ENCODE results near the gene KITLG.
"Not testable (repeated sequence)": the region's sequence is repeated elsewhere in the genome, so short reads cannot be mapped to it uniquely, and the experiment has no call there.

The KITLG gene

DNA sequence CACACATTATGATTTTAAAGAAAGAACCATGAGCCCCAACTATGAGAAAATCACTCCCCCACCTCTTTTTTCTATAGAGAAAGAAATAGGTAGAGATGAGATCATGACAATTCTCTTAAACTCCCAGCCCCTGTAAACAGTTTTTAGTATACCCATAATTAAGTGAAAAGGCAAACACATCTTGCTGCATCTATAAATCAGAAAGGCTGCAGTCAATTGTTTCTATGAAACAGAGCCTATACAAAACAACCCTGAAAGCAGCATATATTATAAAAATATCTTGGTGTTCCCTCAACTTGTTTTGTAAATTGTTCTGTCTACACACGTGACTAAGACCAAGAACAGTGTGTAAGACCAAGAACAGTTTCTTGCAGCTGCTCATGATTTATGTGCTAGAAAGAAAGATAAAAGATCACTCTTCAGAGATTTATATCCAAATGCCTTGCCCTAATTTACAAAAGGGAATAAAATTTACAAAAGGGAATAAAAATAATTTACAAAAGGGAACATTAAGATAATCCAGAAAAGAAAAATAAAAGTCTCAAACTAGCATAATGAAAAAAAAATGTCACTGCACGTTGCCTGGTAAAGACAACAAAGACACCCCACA lies 4.8 kb downstream of the KITLG start:
- no peak for FAIRE-seq

DNA sequence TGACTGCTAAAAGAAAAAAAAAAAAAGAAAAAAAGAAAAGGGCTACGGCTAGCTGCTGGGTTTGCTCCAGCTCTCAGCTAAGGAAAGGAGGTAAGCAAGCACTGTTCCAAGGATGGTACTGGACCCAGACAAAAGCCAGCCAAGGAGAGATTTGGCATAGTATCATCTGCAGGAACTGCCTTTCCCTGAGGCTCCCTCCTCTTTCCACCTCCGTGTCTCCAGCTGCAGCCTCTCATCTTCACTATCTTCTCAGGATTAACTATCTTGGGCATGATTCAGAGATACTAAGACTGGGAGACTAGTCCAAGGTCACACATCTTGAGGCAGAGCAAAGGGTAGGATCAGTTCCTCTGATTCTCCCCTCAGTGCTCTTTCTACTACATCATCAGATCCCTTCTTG lies 6.0 kb downstream of the KITLG start:
- FAIRE-seq: no peak

DNA sequence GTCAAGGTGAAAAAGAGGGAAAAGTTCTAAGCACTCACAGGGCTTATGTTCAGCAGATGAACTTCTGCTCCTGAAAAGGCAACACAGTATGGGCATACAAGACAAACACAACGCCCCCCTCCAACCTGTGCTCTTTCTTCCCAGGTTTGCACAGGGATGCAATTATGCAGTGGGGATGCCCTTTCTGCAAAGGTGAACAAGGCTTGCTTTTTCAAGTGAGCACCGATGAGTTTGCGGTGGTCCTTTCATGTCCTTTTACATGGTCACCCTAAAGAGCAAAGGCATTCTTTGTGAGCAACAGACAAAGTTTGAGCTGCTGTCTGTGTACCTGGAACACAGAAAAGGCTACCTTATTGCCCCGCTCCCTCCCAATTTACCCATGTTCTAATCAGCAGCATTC lies 6.7 kb downstream of the KITLG start:
- no peak for FAIRE-seq

DNA sequence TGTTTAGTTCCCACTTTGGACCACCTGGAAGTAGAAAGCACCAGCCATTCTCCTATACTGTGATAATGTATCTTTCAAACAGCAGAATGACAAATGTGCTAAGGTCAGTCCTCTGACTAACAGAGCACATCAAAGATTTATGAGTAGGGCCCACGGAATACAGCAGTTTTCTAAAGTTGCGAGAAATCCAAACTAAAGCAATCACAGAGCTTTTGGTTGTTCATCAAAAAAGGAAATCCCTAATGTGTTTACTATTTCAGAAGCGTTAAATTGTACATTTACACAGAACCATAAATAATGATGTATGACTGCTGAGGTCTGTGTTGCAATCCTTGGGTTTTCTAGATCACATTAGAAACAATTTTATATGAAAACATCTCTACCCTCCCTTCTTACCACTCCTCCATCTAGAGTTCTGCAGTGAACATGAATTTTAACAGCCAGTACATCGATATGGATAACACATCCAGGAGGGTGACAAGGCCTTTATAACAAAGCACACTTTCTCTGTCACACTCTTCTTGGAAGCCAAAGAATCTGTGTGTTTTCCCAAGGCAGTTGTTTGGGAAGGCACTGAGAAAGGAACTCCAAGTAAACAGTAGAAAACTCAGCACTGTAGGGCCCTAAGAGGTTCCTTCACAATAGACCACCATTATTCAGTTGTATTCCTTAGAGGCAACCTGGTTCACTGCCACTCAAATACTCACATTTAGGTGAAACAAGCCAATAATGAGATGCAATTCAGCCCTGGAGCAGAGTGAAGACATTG lies 7.3 kb downstream of the KITLG start:
- no peak for FAIRE-seq

DNA sequence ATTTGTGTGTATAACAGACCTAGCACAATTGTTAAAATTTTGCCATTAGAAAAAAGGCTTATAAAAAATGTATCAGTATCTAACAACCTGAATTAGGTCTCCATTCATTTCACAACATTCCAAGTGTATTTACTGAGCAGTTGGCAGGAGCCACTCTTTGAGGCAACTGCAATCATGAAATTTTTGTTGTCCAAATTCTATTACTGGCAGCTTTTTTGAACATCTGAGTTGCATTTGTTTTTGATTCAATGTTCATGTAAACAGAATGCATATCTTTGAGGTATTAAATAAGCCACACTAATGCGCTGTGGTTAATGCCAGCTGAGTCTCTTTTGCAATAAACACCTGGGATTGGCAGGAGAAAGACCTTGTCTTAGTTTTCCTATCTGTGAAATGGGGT lies 8.7 kb downstream of the KITLG start:
- no peak for FAIRE-seq

DNA sequence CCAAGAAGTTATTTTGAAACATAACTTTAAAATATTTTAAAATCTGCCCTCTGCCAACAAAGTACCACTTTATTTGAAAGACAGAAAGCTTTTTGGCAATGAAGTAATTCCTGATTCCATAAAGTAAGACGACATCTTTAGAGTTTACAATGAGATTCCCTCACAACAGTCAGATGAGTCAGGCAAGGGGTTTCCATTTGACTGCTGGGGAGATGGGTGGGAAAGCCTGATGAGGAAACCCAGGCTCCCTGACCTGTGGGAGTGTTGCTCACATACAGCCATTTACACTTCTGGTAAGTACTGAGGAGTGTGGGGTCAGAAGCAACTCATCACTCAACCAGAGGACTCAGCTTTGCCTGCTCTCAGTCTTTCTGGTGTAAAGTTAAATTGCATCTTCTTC lies 10.2 kb downstream of the KITLG start:
- FAIRE-seq: no peak

DNA sequence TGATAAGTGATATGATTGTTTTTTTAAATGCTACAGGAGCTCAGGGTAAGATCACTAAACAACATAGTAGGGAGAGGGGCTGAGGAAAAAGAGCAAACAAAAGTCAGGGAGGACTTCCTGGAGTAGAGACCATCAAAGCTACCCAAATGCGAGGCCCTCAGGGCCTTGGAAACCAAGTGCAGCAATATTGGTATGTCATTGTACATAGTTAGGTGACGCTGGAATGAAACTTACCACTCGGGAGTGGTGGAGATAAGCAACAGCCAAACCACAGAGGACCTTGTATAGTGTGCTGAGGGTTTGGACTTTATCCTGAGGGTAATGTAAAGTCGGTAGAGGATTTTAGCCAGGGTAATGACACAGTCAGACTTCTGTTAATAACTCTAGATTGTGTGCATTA lies 13.8 kb downstream of the KITLG start:
- FAIRE-seq: no peak

DNA sequence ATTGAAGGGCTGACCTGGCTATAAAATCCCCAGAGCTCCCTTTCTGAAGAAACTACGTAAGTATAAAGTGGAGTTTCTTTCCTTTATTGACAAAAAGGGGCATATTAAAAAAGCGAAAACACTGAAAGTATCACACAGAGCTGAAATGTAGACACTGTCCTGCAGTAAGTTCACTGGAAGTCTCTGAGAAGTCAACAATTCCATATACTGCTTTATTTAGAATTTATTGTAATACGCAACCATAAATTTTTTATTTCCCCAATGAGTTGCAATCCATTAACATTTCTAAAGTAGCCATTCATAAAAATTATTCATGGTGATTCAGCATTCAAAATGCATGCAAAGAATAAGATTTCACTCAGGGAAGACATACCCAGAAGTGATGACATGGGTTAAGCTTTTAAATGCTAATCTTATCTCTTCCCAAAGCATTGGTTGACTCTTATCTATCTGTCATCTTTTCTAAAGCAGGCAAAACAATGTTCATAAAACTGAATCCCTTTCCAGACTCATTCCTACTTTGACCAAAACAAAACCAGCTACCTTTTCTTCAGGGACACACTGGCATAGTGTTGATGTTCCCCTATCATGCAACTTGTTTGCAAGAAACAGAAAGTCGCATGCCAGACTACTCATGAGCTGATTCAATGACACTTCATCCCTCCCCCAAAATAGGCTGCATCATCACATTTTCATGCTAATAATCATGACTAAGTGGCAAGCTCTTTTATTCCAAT lies 17.3 kb downstream of the KITLG start:
- no peak for FAIRE-seq

DNA sequence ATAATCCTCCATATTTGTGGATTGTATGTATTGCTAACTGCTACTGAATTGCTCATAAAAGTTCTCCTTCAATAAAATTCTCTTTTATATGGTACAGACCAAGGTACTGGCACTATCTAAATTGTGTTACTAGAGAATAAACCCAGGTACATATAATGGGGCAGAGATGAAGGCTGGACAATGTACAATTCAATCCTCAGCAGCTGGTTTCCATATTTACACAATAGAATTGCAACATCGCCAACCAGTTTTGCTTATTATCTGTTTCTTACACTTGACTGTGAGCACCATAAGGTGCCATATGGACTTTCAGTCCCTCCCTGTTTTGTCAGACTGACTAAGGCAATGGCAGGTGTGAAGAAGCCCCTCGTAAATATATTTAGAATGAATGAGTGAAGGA lies 18.1 kb downstream of the KITLG start:
- no peak for FAIRE-seq

DNA sequence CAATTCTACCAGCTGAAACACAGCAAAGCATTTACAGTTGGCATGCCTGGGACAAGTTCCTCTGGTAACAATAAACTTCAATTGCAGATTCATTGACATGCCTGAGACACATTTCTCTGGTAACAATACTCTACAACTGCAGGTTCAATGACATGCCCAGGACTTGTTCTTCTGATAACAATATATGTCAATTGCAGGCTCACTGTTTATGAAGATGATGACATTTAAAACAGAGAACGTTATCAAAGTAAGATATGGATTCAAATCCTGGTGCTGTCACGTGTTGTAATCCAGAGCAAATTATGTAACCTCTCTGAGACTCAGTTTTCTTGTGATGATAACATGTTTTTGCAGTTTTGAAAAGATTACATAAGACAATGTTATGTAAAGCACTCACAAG lies 20.5 kb downstream of the KITLG start:
- FAIRE-seq: no peak

DNA sequence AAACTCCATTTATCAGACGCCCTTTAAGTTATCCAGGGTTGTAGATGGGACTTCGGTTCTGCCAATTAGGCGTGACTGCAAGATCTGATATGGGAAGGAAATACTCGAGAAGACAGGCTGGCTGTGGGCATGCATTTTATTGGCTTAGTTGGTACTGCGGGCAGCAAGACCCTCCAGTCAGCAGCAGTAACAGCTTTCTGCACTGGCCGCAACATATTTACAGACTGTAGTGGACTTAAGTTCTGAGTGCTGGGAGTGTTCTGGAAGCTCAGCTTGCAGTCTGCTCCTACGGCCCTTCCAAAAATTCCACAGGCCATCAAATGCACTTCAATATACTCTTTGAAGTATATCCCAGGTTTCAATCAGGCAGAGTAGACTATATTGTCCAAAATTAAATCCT lies 21.1 kb downstream of the KITLG start:
- FAIRE-seq: no peak

DNA sequence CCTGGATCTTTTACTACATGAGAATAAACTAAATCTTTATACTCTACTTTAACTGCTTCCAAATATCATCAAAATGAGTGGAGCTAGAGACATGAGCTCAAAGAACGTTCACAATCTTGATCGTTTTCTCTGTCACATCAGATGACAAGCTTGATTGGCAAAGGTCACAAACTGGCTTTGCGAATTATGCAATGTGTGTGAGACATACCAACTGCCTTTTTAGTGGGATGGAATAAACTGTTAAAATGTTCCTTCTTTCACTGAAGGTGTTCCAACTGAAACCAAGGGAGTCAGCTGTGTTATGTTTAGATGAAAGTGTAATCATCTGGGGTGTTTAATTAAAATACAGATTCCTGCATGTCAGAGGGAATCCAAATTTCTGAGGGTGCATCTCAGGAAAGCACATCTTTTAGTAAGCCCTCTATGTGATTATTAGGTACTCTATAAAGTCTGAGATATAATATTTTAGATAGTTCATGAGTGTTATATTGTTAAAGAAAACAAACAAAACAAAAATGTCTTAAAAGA lies 21.9 kb downstream of the KITLG start:
- FAIRE-seq: no peak

DNA sequence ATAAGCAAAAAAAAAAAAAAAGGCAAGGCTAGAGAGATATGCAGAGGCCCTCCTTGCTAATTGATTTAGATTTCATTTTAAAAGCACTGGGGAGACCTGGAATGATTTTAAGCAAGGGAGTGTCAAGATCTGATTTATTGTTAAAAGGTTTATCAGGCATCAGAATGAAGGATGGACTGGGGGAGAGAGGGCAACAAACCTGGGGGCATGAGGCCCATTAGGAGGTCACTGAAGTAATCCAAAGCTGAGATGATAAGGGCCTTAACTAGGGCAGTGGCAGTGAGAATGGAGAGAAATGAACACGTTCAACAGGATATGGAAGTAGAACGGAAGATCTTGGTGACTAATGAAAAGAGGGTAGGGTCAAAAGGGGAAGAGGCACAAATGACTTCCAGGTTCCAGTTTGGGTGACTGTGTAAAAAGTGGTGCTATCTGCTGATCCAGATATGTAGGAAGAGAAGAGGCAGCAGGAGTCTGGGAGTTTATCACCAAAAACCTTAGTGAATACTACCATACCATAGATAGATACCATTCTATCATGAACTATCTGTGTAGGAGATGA lies 24.0 kb downstream of the KITLG start:
- no peak for FAIRE-seq

DNA sequence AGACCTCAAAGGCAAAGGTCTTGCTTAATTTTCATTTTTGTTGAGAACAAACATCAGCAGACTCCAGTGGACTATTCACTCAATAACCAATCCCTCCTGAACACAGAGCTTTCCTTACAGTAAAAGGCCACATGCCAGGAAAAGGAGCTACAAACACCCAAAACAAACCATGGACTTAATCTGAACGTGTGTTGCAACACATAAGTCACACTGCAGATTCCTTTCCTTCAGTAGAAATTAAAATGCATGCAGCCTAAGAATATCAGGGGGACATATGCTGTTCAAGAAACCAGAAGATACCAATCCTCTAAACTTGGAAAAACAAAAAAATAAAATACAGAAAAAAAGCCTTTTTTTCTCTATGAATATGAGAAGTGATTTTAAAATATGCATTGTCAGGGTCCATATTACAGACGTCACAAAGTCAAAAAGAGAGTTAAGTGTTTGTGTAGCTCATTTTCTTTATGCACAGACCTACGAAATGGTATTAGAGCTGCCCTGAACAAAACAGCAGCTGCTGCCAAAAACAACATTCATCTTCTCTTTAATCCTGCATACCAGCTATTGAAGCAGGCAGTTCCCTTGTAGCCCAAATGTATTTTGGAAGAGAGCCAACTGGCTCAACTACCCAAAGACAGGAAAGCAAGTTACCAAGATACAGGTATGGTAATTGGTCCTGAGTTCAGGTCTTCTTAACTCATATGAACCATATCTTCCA lies 26.2 kb downstream of the KITLG start:
- no peak for FAIRE-seq

DNA sequence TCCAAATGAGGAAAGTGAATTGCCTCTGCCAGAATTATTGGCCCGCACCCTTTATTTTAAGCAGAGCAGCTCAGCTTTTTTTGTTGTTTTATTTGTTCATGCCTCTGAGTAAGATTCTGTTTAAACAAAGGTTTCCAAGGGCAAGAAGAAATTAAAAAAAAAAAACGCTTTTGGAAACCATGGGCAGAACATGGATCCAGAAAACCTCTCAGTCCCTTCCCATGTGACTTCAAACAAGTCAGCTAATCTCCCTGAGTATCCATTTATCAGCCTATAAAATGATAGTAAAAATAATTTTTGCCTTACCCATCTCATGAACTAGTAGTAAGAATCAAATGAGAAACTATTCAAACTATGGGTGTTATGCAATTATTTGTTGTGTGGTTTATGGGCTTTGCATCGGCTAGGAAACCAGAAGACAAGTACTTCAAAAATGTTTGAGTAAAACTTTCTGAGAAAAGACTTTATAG lies 27.6 kb downstream of the KITLG start:
- no peak for FAIRE-seq

DNA sequence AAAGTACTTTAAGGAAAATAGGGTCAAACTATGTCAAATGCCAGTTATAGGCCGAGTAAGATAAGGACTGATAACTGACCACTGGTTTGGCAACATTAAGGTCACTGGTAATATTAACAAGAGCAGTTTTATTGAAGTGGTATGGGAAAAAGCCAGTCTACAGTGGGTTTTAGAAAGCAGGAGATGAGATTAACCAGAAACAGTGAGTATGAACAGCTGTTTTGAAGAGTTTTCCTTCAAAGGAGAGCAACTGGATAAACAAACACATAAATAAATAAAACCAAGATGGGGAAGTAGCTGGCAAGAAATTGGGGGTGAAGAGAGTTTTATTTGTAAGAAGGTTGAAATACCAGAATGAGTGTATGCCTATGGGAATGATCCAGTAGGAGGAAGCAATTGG lies 30.3 kb downstream of the KITLG start:
- FAIRE-seq: no peak

DNA sequence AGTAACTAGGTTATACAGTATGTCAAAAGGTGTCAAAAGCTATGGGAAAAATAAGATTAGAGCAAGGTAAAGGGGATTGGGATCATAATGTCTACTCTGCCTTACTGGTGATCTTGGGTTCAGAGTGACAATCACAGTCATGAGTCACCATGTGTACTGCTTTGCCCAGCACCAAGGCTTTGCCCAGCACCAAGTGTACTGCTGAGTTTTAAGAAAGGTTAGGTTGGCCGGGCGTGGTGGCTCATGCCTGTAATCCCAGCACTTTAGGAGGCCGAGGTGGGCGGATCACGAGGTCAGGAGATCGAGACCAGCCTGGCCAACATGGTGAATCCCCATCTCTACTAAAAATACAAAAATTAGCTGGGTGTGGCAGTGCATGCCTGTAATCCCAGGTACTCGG lies 32.3 kb downstream of the KITLG start:
- not testable (repeated sequence) for FAIRE-seq

DNA sequence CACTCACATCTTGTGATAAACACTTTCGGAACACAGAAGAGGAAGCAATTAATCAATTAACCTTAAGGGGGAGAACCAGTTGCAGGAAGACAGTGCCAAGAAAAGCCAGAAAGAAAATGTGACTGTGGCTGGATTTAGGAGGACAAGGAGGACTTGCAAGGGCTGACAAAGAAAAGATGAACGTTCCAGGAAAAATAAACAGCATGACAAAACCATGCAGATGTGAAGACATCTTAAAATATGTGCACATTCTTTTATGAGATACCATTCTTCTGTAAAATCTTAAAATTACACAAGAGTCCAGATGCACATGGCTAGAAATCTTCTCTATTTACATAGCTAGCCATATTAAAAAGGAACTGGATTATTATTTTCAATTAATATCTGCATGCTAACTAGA lies 33.4 kb downstream of the KITLG start:
- no peak for FAIRE-seq

DNA sequence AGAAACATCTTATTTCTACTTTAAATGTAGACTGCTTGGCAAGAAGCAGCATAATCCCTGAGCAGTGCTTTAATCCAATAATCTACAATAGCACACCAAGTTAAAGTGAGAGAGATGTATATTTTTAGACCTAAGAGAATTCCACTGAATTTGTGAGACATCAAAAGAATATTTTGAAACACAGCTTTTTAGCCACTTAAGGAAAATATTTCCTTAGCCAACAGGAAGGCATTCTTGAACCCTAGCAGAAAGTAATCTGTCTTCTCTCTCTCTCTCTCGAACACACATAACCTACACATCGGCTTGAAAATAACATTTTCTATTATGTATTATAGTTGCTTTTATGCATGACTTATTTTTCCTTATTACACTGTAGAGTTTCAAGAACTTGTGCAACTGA lies 34.0 kb downstream of the KITLG start:
- FAIRE-seq: no peak

DNA sequence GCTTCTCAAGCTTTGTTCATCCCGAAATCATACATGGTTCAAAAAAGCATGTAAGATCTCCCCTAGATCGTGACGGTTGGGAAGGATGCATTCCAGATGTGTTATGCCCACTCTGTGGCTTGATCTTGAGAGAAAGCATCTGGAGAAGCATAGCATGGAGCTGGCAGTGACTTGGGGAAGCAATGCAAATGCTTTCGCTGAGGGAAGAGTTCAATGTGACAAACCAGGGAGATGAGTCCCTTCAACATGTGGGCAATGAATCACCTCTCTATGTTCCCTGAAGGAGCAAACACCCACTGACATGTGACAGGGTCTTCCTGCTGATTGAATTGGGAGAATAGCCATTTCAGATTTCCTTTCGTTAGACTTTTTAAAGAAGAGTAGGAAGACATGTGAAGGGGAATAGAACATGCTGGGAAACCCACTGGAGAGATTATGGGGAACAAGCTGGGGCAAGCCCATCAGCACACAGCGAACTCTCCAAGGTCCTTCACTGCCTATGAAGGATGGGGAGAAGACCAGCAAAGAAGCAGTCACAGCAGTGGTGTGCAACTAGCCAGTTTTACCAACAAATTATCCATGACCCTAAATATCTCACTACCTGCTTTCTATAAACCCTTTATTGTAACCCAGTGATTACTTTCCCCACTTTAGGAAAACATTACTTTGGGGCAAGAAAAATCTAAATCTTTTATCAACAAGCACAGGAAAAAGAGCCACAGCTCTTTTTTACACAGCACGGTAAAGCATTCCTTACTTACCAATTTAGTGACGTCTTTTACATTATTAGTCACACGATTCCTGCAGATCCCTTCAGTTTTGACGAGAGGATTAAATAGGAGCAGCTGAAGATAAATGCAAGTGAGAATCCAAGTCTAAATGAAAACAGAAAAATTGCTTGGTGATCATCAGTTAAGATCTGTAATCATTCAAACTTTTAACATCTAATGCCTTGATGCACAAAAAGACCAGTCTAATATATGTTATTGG lies 35.0 kb downstream of the KITLG start:
- no peak for FAIRE-seq

DNA sequence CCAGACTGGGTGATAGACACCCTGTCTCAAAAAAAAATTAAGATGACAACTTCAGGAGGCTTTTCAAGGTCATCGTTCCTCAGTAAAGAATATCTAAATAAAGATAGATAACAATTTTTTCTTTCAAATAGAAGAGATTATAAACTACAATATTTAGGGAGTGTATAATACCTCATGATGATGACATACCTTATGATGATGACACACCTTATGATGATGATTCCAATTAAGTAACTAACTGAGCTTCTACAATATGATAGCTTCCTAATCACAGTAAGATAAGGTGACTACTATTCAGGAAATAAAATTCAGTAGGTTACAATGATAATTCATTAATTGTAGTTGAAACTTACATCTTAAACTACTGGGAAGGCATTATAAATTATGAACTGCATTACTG lies 40.4 kb downstream of the KITLG start:
- no peak for FAIRE-seq

DNA sequence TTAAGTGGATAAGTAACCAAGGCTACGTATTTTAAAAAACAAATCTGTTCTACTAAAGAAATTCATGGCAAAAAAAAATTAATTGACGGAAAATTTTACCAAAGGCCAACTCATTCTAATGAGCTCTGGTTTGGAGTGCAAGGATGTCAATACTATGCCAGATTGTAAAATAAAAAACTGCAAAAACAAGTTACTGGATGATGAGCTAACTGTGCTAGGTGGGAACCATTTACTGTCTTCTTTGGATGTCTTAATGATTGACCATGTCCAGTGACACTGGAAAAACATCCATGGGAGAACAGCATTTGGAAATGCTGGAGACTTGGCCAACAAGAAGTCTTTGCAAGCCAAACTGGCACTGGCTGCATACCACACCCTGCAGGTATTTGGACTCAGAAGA lies 41.6 kb downstream of the KITLG start:
- no peak for FAIRE-seq

Measured in islet of Langerhans (tissue), 1 donor.